Right lobe of liver (tissue), 4 donors: ENCODE data around the gene QSOX1.

Experiments
- POLR2A ChIP-seq: fragments of 450-650 bp; IDR thresholded peaks from one replicate; pipeline ENCODE4 v1.6.1; 2017; ENCODE audit warnings: antibody characterized with exemption, mild to moderate bottlenecking
- TF ChIP-seq, protein P1 (sequence below), 4 donors: fragments of 200-600 bp in 3 of 4; fragments of 450-650 bp in 1 of 4; IDR thresholded peaks; one replicate each; pipeline versions ENCODE4 v1.5.1 to v1.8.0; 2016 to 2022; ENCODE audit warnings: antibody characterized with exemption in 4 of 4, mild to moderate bottlenecking in 2 of 4
- donor health status: DM: no; HTN: no; CAD: no.
- donor health status: DM: no; HTN: no; CAD: no.
- donor health status: DM: no; HTN: yes; CAD: no.

DNA sequence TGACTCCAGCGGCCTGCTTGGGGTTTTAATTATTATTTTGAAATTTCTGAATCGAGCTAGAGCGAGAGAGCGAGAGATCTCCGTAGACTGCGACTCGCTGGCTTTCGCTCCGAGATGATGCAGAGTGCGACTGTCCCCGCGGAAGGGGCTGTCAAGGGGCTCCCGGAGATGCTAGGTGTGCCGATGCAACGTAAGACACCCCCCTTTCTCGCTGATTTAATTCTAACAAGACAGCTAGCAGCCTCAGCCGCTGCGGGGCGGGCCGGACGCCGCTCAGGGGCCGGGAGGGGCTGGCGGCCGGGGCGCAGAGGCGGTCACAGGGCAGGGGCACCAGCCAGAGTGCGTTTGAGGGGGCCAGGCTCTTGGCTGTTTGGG, 75.7 kb downstream of the QSOX1 start:
- TF ChIP-seq, protein P1, sequence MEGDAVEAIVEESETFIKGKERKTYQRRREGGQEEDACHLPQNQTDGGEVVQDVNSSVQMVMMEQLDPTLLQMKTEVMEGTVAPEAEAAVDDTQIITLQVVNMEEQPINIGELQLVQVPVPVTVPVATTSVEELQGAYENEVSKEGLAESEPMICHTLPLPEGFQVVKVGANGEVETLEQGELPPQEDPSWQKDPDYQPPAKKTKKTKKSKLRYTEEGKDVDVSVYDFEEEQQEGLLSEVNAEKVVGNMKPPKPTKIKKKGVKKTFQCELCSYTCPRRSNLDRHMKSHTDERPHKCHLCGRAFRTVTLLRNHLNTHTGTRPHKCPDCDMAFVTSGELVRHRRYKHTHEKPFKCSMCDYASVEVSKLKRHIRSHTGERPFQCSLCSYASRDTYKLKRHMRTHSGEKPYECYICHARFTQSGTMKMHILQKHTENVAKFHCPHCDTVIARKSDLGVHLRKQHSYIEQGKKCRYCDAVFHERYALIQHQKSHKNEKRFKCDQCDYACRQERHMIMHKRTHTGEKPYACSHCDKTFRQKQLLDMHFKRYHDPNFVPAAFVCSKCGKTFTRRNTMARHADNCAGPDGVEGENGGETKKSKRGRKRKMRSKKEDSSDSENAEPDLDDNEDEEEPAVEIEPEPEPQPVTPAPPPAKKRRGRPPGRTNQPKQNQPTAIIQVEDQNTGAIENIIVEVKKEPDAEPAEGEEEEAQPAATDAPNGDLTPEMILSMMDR (IDR thresholded peaks at IDR 0.05), result no peak
- no peak for TF ChIP-seq POLR2A
